Measurements from ENCODE around the gene PGBD4.

PGBD4 gene

GRCh38 chr15:34101366-34102174 is at the start of gene PGBD4, which contains the start of gene EMC7:
Gene PGBD4 (plus strand): TSS chr15:34102083. CDS start chr15:34102532, 449 bp downstream.
Gene EMC7 (minus strand): TSS chr15:34101862. CDS start chr15:34101839, 23 bp downstream.
- DNase-seq, result peak; percentile 82 to 99 (median 97)

- DNase-seq, result no peak
Observed at GRCh38 chr15:34054081-34054707, 47.7 kb upstream of the PGBD4 start.

- no peak for DNase-seq
Observed at GRCh38 chr15:34055868-34056595, 45.9 kb upstream of the PGBD4 start.

GRCh38 chr15:34056911-34057310 is 45.0 kb upstream of the PGBD4 start:
- no peak for DNase-seq

GRCh38 chr15:34059476-34059875 is 42.4 kb upstream of the PGBD4 start:
- no peak for DNase-seq

- no peak for DNase-seq
Observed at GRCh38 chr15:34059946-34060345, 41.9 kb upstream of the PGBD4 start.

- DNase-seq, result no peak
Observed at GRCh38 chr15:34064438-34064837, 37.4 kb upstream of the PGBD4 start.

GRCh38 chr15:34065261-34065660 is 36.6 kb upstream of the PGBD4 start:
- no peak for DNase-seq

GRCh38 chr15:34065941-34066340 is 35.9 kb upstream of the PGBD4 start:
- DNase-seq, result no peak

GRCh38 chr15:34070003-34070402 is 31.9 kb upstream of the PGBD4 start:
- DNase-seq, result no peak

GRCh38 chr15:34076785-34077184 is 25.1 kb upstream of the PGBD4 start:
- no peak for DNase-seq

GRCh38 chr15:34078900-34079299 is 23.0 kb upstream of the PGBD4 start:
- no peak for DNase-seq

- DNase-seq, result no peak
Observed at GRCh38 chr15:34079904-34080303, 22.0 kb upstream of the PGBD4 start.

- DNase-seq, result peak in 18 of 51 donors; percentile 1 to 35 (median 8)
Observed at GRCh38 chr15:34084086-34084485, 17.8 kb upstream of the PGBD4 start.

- DNase-seq, result no peak
Observed at GRCh38 chr15:34085746-34086145, 16.1 kb upstream of the PGBD4 start.

- DNase-seq, result no peak
Observed at GRCh38 chr15:34099914-34100313, 2.0 kb upstream of the PGBD4 start.

GRCh38 chr15:34102175-34102925 is 467 bp downstream of the PGBD4 start:
- DNase-seq, result no peak

- no peak for DNase-seq
Observed at GRCh38 chr15:34106423-34106822, 4.5 kb downstream of the PGBD4 start.

- no peak for DNase-seq
Observed at GRCh38 chr15:34107315-34107714, 5.4 kb downstream of the PGBD4 start.

- DNase-seq, result no peak
Observed at GRCh38 chr15:34109797-34110663, 8.1 kb downstream of the PGBD4 start.

All from hypothalamus (tissue), 51 donors.